GM23338 (cell line): ENCODE measurements around the gene BMPR1B. TPM values are rescaled to one million over a fixed set of nuclear protein-coding genes. Genes with fewer than 3 reads are reported as not detected.

ENCODE experiments used
- ATAC-seq: fragments of 200-7000 bp; cut with Tn5 transposase; 3 replicates; pipeline ENCODE4 v1.9.1; 2020
- DNase-seq: peaks from one replicate; pipeline ENCODE4 v3.0.0-alpha.2; 2015; ENCODE audit warnings: low spot score
- H2AFZ ChIP-seq: fragments of 200-600 bp; sonication (generic); 2 replicates; pipeline ENCODE4 v1.8.0; 2016; ENCODE audit warnings: antibody characterized with exemption, mild to moderate bottlenecking, moderate library complexity
- H3F3A ChIP-seq: fragments of 200-600 bp; sonication (generic); replicated peaks from 2 replicates; pipeline ENCODE4 v1.8.0; 2017; ENCODE audit warnings: antibody characterized with exemption, mixed run types, low read depth
- H3K27ac ChIP-seq: fragments of 200-600 bp; sonication (generic); 2 replicates; pipeline ENCODE4 v1.6.1; 2016; ENCODE audit warnings: low read depth
- H3K27me3 ChIP-seq: fragments of 200-600 bp; sonication (generic); 2 replicates; pipeline ENCODE4 v1.8.0; 2016; ENCODE audit warnings: mild to moderate bottlenecking, mixed run types, moderate library complexity; ENCODE audit not compliant: insufficient read depth
- H3K36me3 ChIP-seq: fragments of 200-600 bp; sonication (generic); 2 replicates; pipeline ENCODE4 v1.8.0; 2016; ENCODE audit warnings: mild to moderate bottlenecking; ENCODE audit not compliant: insufficient read depth
- H3K4me1 ChIP-seq: fragments of 200-600 bp; sonication (generic); 2 replicates; pipeline ENCODE4 v1.8.0; 2016; ENCODE audit warnings: mild to moderate bottlenecking, moderate library complexity; ENCODE audit not compliant: insufficient read depth
- H3K4me2 ChIP-seq: fragments of 200-600 bp; sonication (generic); 2 replicates; pipeline ENCODE4 v1.7.1; 2017; ENCODE audit warnings: mixed run types
- H3K4me3 ChIP-seq: fragments of 200-600 bp; sonication (generic); 2 replicates; pipeline ENCODE4 v1.6.1; 2016; ENCODE audit warnings: mixed run types
- H3K79me2 ChIP-seq: fragments of 200-600 bp; sonication (generic); replicated peaks from 2 replicates; pipeline ENCODE4 v1.8.0; 2017; ENCODE audit warnings: mild to moderate bottlenecking; ENCODE audit not compliant: insufficient read depth
- H3K9me2 ChIP-seq: fragments of 200-600 bp; sonication (generic); 2 replicates; pipeline ENCODE4 v1.8.0; 2017; ENCODE audit not compliant: insufficient read depth
- H4K20me1 ChIP-seq: fragments of 200-600 bp; sonication (generic); replicated peaks from 2 replicates; pipeline ENCODE4 v1.8.0; 2017; ENCODE audit warnings: mild to moderate bottlenecking; ENCODE audit not compliant: insufficient read depth
- H3K27ac Mint-ChIP-seq: 2 replicates; pipeline ENCODE4 v1.8.0; 2020; ENCODE audit warnings: inconsistent platforms, mild to moderate bottlenecking, moderate library complexity, mixed read lengths
- H3K27me3 Mint-ChIP-seq: 3 replicates; pipeline ENCODE4 v1.8.0; 2022; ENCODE audit warnings: low read depth, mild to moderate bottlenecking, moderate library complexity, mixed read lengths, inconsistent platforms; ENCODE audit not compliant: insufficient read depth, poor library complexity
- H3K36me3 Mint-ChIP-seq: 3 replicates; pipeline ENCODE4 v1.8.0; 2021; ENCODE audit warnings: low read depth, mild to moderate bottlenecking, inconsistent platforms, moderate library complexity, mixed read lengths
- H3K4me1 Mint-ChIP-seq: 3 replicates; pipeline ENCODE4 v1.8.0; 2020; ENCODE audit warnings: mild to moderate bottlenecking, inconsistent platforms, mixed read lengths
- H3K4me3 Mint-ChIP-seq: 3 replicates; pipeline ENCODE4 v1.8.0; 2021; ENCODE audit warnings: moderate library complexity, mild to moderate bottlenecking, inconsistent platforms, mixed read lengths
- H3K9me3 Mint-ChIP-seq: 3 replicates; pipeline ENCODE4 v1.8.0; 2020; ENCODE audit warnings: moderate library complexity, mild to moderate bottlenecking, inconsistent platforms, mixed read lengths
- CREB1 ChIP-seq: fragments of 250-450 bp; sonication (Bioruptor Pico); IDR thresholded peaks from 2 replicates; pipeline ENCODE4 v1.5.0; 2020; ENCODE audit warnings: low read depth, mild to moderate bottlenecking, moderate library complexity
- CTCF ChIP-seq, 2 experiments: fragments of 200-600 bp in 1 of 2; sonication (generic) in 1 of 2; conservative IDR thresholded peaks; 2 replicates each; pipeline versions ENCODE4 v1.5.1 to v1.6.1; 2016 to 2017; ENCODE audit warnings: antibody characterized with exemption in 2 of 2, low read depth in 2 of 2, mild to moderate bottlenecking in 2 of 2, moderate library complexity in 1 of 2
- ETS1 ChIP-seq: IDR thresholded peaks from 2 replicates; pipeline ENCODE4 v1.6.1; 2016; ENCODE audit warnings: antibody characterized with exemption
- EZH2 ChIP-seq: fragments of 200-600 bp; sonication (generic); IDR thresholded peaks from one replicate; pipeline ENCODE4 v1.8.0; 2017; ENCODE audit warnings: antibody characterized with exemption, mild to moderate bottlenecking, low read depth; ENCODE audit not compliant: unreplicated experiment
- EZH2phosphoT487 ChIP-seq: fragments of 200-600 bp; sonication (generic); IDR thresholded peaks from one replicate; pipeline ENCODE4 v1.8.1; 2018; ENCODE audit warnings: antibody characterized with exemption; ENCODE audit not compliant: unreplicated experiment
- JUNB ChIP-seq: IDR thresholded peaks from one replicate; pipeline ENCODE4 v1.6.1; 2016; ENCODE audit warnings: antibody characterized with exemption; ENCODE audit not compliant: unreplicated experiment
- NANOG ChIP-seq: IDR thresholded peaks from 2 replicates; pipeline ENCODE4 v1.6.1; 2016; ENCODE audit warnings: antibody characterized with exemption, borderline replicate concordance
- POLR2AphosphoS5 ChIP-seq: IDR thresholded peaks from 2 replicates; pipeline ENCODE4 v1.6.1; 2016; ENCODE audit warnings: antibody characterized with exemption, low read depth
- REST ChIP-seq: IDR thresholded peaks from one replicate; pipeline ENCODE4 v1.6.1; 2018; ENCODE audit warnings: antibody characterized with exemption; ENCODE audit not compliant: unreplicated experiment
- STAT1 ChIP-seq: IDR thresholded peaks from one replicate; pipeline ENCODE4 v1.6.1; 2016; ENCODE audit warnings: antibody characterized with exemption; ENCODE audit not compliant: unreplicated experiment
- ZNF114 ChIP-seq: fragments of 250-450 bp; sonication (Bioruptor Pico); IDR thresholded peaks from 2 replicates; pipeline ENCODE4 v1.5.0; 2020; ENCODE audit warnings: mild to moderate bottlenecking, moderate library complexity
- ZNF331 ChIP-seq: fragments of 250-450 bp; sonication (Bioruptor Pico); IDR thresholded peaks from 2 replicates; pipeline ENCODE4 v1.5.0; 2020; ENCODE audit warnings: low read depth, mild to moderate bottlenecking, moderate library complexity
- ZNF462 ChIP-seq: fragments of 250-450 bp; sonication (Bioruptor Pico); IDR thresholded peaks from 2 replicates; pipeline ENCODE4 v1.5.0; 2020; ENCODE audit warnings: mild to moderate bottlenecking, moderate library complexity
- polyA plus RNA-seq: library from polyadenylated mRNA; unstranded; fragments of >200 nt; fragmentation: Nextera tagmentation; extraction: Ambion mirVana; gene quantifications from 2 replicates; pipeline ENCODE4 v1.2.1, GENCODE V29; 2016
- total RNA-seq: library from RNA; depleted of rRNA; stranded (reverse); fragments of >200 nt; shearing (Covaris generic); gene quantifications from 2 replicates; pipeline ENCODE4 v1.2.3, GENCODE V29; 2014

BMPR1B gene
- total and polyA plus RNA-seq, 2 experiments from 2014 or later = 0.48 to 1.0 TPM

GRCh38 chr4:95118497-95118896, 360.7 kb downstream of the BMPR1B start:
- H4K20me1 ChIP-seq = no peaks in the 10 kb centered on the region
- TF ChIP-seq REST (no peak), EZH2phosphoT487 (no peak), CREB1 (CRISPR knock-in tag) (no peak), STAT1 (no peak), ZNF462 (no peak), JUNB (no peak), CTCF (conservative IDR thresholded peaks at IDR 0.05; ENCODE audit: low read depth in 2 of 2) (no peak), POLR2AphosphoS5 (no peak), EZH2 (no peak), ZNF114 (no peak), ETS1 (no peak), NANOG (no peak), ZNF331 (no peak)
- H3K36me3 ChIP-seq = no peaks in the 10 kb centered on the region
- Mint-ChIP-seq H3K9me3 (no peaks in the 10 kb centered on the region; the same call in 2 of the 3 replicates), H3K27ac (no peak overlapping the region), H3K4me3 (no peak overlapping the region), H3K4me1 (no peaks in the 10 kb centered on the region), H3K27me3 (peaks cover 2% of the 10 kb centered on the region), H3K36me3 (no peaks in the 10 kb centered on the region)
- no peak overlapping the region for H3K4me3 ChIP-seq
- DNase-seq (no peak), ATAC-seq (no peak)
- no peaks in the 10 kb centered on the region for H3K27me3 ChIP-seq
- H3K9me2 ChIP-seq = no peaks in the 10 kb centered on the region
- H2AFZ ChIP-seq = no peak overlapping the region
- no peak overlapping the region for H3K4me2 ChIP-seq
- H3K79me2 ChIP-seq = no peaks in the 10 kb centered on the region
- H3K27ac ChIP-seq = no peak overlapping the region
- H3K4me1 ChIP-seq = no peaks in the 10 kb centered on the region
- no peaks in the 10 kb centered on the region for H3F3A ChIP-seq
